DMS 273 (cell line): ENCODE measurements around the gene ACMSD.
"Not testable (repeated sequence)": the region's sequence is repeated elsewhere in the genome, so short reads cannot be mapped to it uniquely, and the experiment has no call there.

Experiments
- DNase-seq: peaks from one replicate; lab custom pipeline; 2025; ENCODE audit not compliant: unreplicated experiment; lab: John Stamatoyannopoulos, UW

Gene ACMSD

GRCh38 chr2:134846213-134846612 lies 7.8 kb downstream of the ACMSD start:
- no peak for DNase-seq

GRCh38 chr2:134847582-134847981 lies 9.2 kb downstream of the ACMSD start:
- DNase-seq: not testable (repeated sequence)

GRCh38 chr2:134852518-134852917 lies 14.1 kb downstream of the ACMSD start:
- no peak for DNase-seq

- DNase-seq: peak; percentile 8
Observed at GRCh38 chr2:134855709-134856108, 17.3 kb downstream of the ACMSD start.

GRCh38 chr2:134858245-134858644 lies 19.8 kb downstream of the ACMSD start:
- DNase-seq: no peak

- no peak for DNase-seq
Observed at GRCh38 chr2:134861173-134861572, 22.8 kb downstream of the ACMSD start.

- no peak for DNase-seq
Observed at GRCh38 chr2:134862069-134862468, 23.7 kb downstream of the ACMSD start.

GRCh38 chr2:134862674-134863073 lies 24.3 kb downstream of the ACMSD start:
- DNase-seq: no peak

GRCh38 chr2:134863446-134863845 lies 25.0 kb downstream of the ACMSD start:
- DNase-seq: no peak

- DNase-seq: no peak
Observed at GRCh38 chr2:134865067-134865787, 26.8 kb downstream of the ACMSD start.

- no peak for DNase-seq
Observed at GRCh38 chr2:134866498-134867099, 28.2 kb downstream of the ACMSD start.

- no peak for DNase-seq
Observed at GRCh38 chr2:134869946-134870736, 31.7 kb downstream of the ACMSD start.

GRCh38 chr2:134873152-134873551 lies 34.7 kb downstream of the ACMSD start:
- DNase-seq: no peak

GRCh38 chr2:134875309-134875708 lies 36.9 kb downstream of the ACMSD start:
- DNase-seq: no peak

GRCh38 chr2:134882773-134883172 lies 44.4 kb downstream of the ACMSD start:
- DNase-seq: no peak

GRCh38 chr2:134883552-134884293 lies 45.3 kb downstream of the ACMSD start:
- no peak for DNase-seq

- no peak for DNase-seq
Observed at GRCh38 chr2:134884435-134884834, 46.0 kb downstream of the ACMSD start.

- no peak for DNase-seq
Observed at GRCh38 chr2:134892282-134893035, 54.0 kb downstream of the ACMSD start.

GRCh38 chr2:134897932-134898331 lies 59.5 kb downstream of the ACMSD start:
- peak; percentile 38 for DNase-seq

- no peak for DNase-seq
Observed at GRCh38 chr2:134899204-134899603, 60.8 kb downstream of the ACMSD start.

- no peak for DNase-seq
Observed at GRCh38 chr2:134900151-134900550, 61.7 kb downstream of the ACMSD start.
